ENCODE measurements around the gene ARFGAP3.
"Not testable (repeated sequence)": the region's sequence is repeated elsewhere in the genome, so short reads cannot be mapped to it uniquely, and the experiment has no call there.

ARFGAP3 gene

GRCh38 chr22:42760806-42761565, 96.1 kb downstream of the ARFGAP3 start:
- in situ Hi-C loops (cut with MboI; ENCODE audit: low sequenced_read_pairs), result no loop called here
- no peaks in the 10 kb centered on the region for H3K27me3 ChIP-seq (ENCODE audit: low read depth)
- DNase-seq (ENCODE audit: low spot score in 2 of 2), result no peak
- H3K4me3 ChIP-seq, result no peak overlapping the region
- H3K9me3 ChIP-seq, result no peaks in the 10 kb centered on the region
- H3K4me1 ChIP-seq, result peaks cover 4% of the 10 kb centered on the region
- no peaks in the 10 kb centered on the region for H3K36me3 ChIP-seq (replicated peaks)

- Histone ChIP-seq H3K27me3 (ENCODE audit: low read depth) (no peaks in the 10 kb centered on the region), H3K9me3 (no peaks in the 10 kb centered on the region), H3K4me1 (no peaks in the 10 kb centered on the region), H3K36me3 (replicated peaks) (no peaks in the 10 kb centered on the region), H3K4me3 (no peak overlapping the region)
- DNase-seq (ENCODE audit: low spot score in 2 of 2), result no peak
- in situ Hi-C loops (cut with MboI; ENCODE audit: low sequenced_read_pairs), result no loop called here
These were observed 98.0 kb downstream of the ARFGAP3 start for GRCh38 chr22:42758931-42759629.

GRCh38 chr22:42755553-42755952, 101.5 kb downstream of the ARFGAP3 start:
- H3K36me3 ChIP-seq (replicated peaks); H3K4me3 ChIP-seq; H3K4me1 ChIP-seq; DNase-seq (ENCODE audit: low spot score in 2 of 2); in situ Hi-C loops (cut with MboI; ENCODE audit: low sequenced_read_pairs); H3K9me3 ChIP-seq; H3K27me3 ChIP-seq (ENCODE audit: low read depth): not testable (repeated sequence)

DNA sequence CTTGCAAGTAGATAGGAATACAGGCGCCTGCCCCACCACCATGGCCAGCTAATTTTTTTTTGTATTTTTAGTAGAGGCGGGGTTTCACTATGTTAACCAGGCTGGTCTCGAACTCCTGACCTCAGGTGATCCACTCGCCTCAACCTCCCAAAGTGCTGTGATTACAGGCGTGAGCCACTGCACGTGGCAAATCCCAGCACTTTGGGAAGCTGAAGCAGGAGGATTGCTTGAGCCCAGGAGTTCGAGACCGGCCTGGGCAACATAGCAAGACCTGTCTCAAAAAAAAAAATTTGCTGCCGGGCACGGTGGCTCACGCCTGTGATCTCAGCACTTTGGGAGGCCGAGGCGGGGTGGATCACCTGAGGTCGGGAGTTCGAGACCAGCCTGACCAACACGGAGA, 102.0 kb downstream of the ARFGAP3 start:
- H3K36me3 ChIP-seq (replicated peaks); in situ Hi-C loops (cut with MboI; ENCODE audit: low sequenced_read_pairs); H3K27me3 ChIP-seq (ENCODE audit: low read depth); H3K4me3 ChIP-seq; DNase-seq (ENCODE audit: low spot score in 2 of 2); H3K4me1 ChIP-seq; H3K9me3 ChIP-seq: not testable (repeated sequence)

GRCh38 chr22:42754658-42755057, 102.4 kb downstream of the ARFGAP3 start:
- Histone ChIP-seq H3K27me3 (ENCODE audit: low read depth) (no peaks in the 10 kb centered on the region), H3K36me3 (replicated peaks) (no peaks in the 10 kb centered on the region), H3K4me3 (no peak overlapping the region), H3K4me1 (no peaks in the 10 kb centered on the region), H3K9me3 (no peaks in the 10 kb centered on the region; the same call in 1 of the 2 replicates)
- no peak for DNase-seq (ENCODE audit: low spot score in 2 of 2)
- in situ Hi-C loops (cut with MboI; ENCODE audit: low sequenced_read_pairs), result no loop called here

DNA sequence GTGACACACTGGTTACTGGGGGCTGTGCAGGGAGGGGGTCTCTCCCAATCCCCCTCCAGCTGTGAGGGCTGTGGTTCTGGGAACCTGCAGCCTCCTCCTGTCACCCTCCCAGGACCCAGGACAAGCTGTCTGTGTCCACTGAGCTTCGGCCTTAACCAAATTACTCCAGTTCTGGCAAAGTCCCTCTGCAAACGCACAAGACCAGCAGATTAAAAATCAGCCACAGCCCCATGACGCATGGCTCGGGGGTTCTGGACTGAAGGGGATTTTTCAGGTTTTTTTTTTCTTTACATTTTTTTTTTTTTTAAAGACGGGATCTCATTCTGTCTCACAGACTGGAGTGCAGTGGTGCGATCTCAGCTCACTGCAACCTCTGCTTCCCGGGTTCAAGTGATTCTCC, 104.2 kb downstream of the ARFGAP3 start:
- Histone ChIP-seq H3K4me1 (no peaks in the 10 kb centered on the region), H3K27me3 (ENCODE audit: low read depth) (no peaks in the 10 kb centered on the region), H3K9me3 (no peaks in the 10 kb centered on the region; the same call in 1 of the 2 replicates), H3K36me3 (replicated peaks) (no peaks in the 10 kb centered on the region), H3K4me3 (no peak overlapping the region)
- DNase-seq (ENCODE audit: low spot score in 2 of 2), result no peak
- in situ Hi-C loops (cut with MboI; ENCODE audit: low sequenced_read_pairs), result no loop called here

DNA sequence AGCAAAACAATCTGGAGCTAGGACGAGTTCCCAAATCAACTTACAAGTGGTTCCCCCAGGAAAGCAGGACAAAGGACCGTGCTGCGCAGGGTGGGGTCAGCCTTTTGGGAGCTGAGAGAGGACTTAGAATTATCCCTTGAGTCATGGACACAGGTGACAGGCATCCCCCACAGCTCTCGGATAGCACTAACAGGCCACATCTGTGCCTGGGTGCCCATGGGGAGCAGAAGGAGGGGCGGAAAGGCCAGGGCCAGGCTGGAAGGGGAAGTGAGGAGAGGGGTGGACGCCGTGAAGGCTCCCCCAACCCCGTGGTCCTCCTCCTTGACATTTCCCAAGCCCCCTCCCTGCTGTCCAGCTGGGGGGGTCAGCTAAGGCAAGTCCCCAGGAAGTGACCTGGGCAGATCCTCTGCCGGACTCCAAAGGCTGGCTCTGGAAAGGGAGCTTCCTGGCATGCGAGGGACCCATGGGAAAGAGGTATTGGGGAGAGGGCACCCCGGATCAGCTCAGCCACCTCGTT, 104.8 kb downstream of the ARFGAP3 start:
- Histone ChIP-seq H3K36me3 (replicated peaks) (no peaks in the 10 kb centered on the region), H3K27me3 (ENCODE audit: low read depth) (no peaks in the 10 kb centered on the region), H3K9me3 (no peaks in the 10 kb centered on the region; the same call in 1 of the 2 replicates), H3K4me1 (no peaks in the 10 kb centered on the region), H3K4me3 (no peak overlapping the region)
- no peak for DNase-seq (ENCODE audit: low spot score in 2 of 2)
- in situ Hi-C loops (cut with MboI; ENCODE audit: low sequenced_read_pairs), result no loop called here

DNA sequence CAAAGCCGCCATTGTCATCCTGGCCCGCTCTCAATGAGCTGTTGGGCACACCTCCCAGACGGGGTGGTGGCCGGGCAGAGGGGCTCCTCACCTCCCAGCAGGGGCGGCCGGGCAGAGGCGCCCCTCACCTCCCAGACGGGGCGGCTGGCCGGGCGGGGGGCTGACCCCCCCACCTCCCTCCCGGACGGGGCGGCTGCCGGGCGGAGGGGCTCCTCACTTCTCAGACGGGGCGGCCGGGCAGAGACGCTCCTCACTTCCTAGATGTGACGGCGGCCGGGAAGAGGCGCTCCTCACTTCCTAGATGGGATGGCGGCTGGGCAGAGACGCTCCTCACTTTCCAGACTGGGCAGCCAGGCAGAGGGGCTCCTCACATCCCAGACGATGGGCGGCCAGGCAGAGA, 106.7 kb downstream of the ARFGAP3 start:
- in situ Hi-C loops (cut with MboI; ENCODE audit: low sequenced_read_pairs); H3K9me3 ChIP-seq; DNase-seq (ENCODE audit: low spot score in 2 of 2); H3K27me3 ChIP-seq (ENCODE audit: low read depth); H3K4me3 ChIP-seq; H3K4me1 ChIP-seq; H3K36me3 ChIP-seq (replicated peaks): not testable (repeated sequence)

- in situ Hi-C loops (cut with MboI; ENCODE audit: low sequenced_read_pairs), result no loop called here
- H3K4me3 ChIP-seq, result no peak overlapping the region
- H3K27me3 ChIP-seq (ENCODE audit: low read depth), result no peaks in the 10 kb centered on the region
- no peaks in the 10 kb centered on the region; the same call in 1 of the 2 replicates for H3K9me3 ChIP-seq
- no peaks in the 10 kb centered on the region for H3K36me3 ChIP-seq (replicated peaks)
- H3K4me1 ChIP-seq, result peaks cover 18% of the 10 kb centered on the region
- DNase-seq (ENCODE audit: low spot score in 2 of 2), result no peak
These were observed 109.2 kb downstream of the ARFGAP3 start for GRCh38 chr22:42747701-42748513.

Measured in HAP-1 (cell line).